HepG2 (cell line): ENCODE data around the gene TMEM250. TPM values are rescaled to one million over a fixed set of nuclear protein-coding genes. Genes with fewer than 3 reads are reported as not detected.

Experiments
- ATAC-seq: fragments of 200-7000 bp; cut with Tn5 transposase; 3 replicates; pipeline ENCODE4 v1.9.1; 2020; ENCODE audit warnings: mild to moderate bottlenecking, moderate library complexity
- BruUV-seq: library from RNA; stranded (reverse); fragments of 400-500 nt; replicated peaks from 2 replicates; lab custom pipeline; 2021; lab: Mats Ljungman, UMichigan
- CTCF ChIA-PET: fragments of 300-600 bp; formaldehyde crosslinking; extraction: SDS; loops from one replicate; lab custom pipeline; 2021; ENCODE audit warnings: low total read pairs, inconsistent platforms, low intra/inter-chr PET ratio; lab: Yijun Ruan, JAX
- POLR2A ChIA-PET: fragments of 350-600 bp; sonication (Branson Sonifier 250); formaldehyde crosslinking; loops from one replicate; lab custom pipeline; 2020; ENCODE audit warnings: antibody characterized with exemption, inconsistent platforms; lab: Yijun Ruan, JAX
- DNase-seq: peaks from one replicate; pipeline ENCODE4 v3.0.0-alpha.2; 2015; ENCODE audit warnings: low spot score
- FAIRE-seq: peaks from 3 replicates; lab custom pipeline; 2011; peaks lifted over from hg19 to GRCh38; lab: Jason Lieb, UNC
- H2AFZ ChIP-seq: one replicate; pipeline ENCODE4 v1.6.1; 2011; ENCODE audit warnings: low read length, inconsistent platforms
- H3K27ac ChIP-seq: fragments of 300-600 bp; 3 replicates; pipeline ENCODE4 v1.8.0; 2011; ENCODE audit warnings: mixed run types, mild to moderate bottlenecking, mixed read lengths, low read length, inconsistent platforms; ENCODE audit not compliant: insufficient read depth; ENCODE audit errors: extremely low read length
- H3K27me3 ChIP-seq, 2 experiments: fragments of 200-600 bp in 1 of 2; 2 replicates in 1 of 2; 3 replicates in 1 of 2; pipeline versions ENCODE4 v1.6.0 to v1.8.0; 2011; ENCODE audit warnings: low read length in 2 of 2, mild to moderate bottlenecking in 2 of 2, moderate library complexity in 2 of 2, inconsistent platforms in 1 of 2; ENCODE audit not compliant: insufficient read depth in 2 of 2, control insufficient read depth in 1 of 2
- H3K36me3 ChIP-seq, 2 experiments: fragments of 200-600 bp in 1 of 2; replicated peaks in 1 of 2; 2 replicates in 1 of 2; 3 replicates in 1 of 2; pipeline versions ENCODE4 v1.5.1 to v1.8.0; 2011; ENCODE audit warnings: low read length in 2 of 2, inconsistent platforms in 1 of 2; ENCODE audit not compliant: insufficient read depth in 2 of 2, control insufficient read depth in 1 of 2
- H3K4me1 ChIP-seq: 2 replicates; pipeline ENCODE4 v1.5.1; 2012; ENCODE audit warnings: low read length, inconsistent platforms; ENCODE audit not compliant: insufficient read depth
- H3K4me2 ChIP-seq: 2 replicates; pipeline ENCODE4 v1.6.0; 2011; ENCODE audit warnings: low read depth, low read length, inconsistent platforms
- H3K4me3 ChIP-seq, 3 experiments: fragments of 200-600 bp in 1 of 3; sonication (generic), shearing (Covaris generic) in 1 of 3; replicated peaks in 1 of 3; 2 replicates each; pipeline ENCODE4 v1.5.1; 2011 to 2016; ENCODE audit warnings: low read length in 3 of 3, inconsistent platforms in 2 of 3, low read depth in 2 of 3, mild to moderate bottlenecking in 2 of 3, control low read depth in 1 of 3, mixed read lengths in 1 of 3; ENCODE audit not compliant: insufficient read depth in 1 of 3
- H3K79me2 ChIP-seq: one replicate; pipeline ENCODE4 v1.6.1; 2011; ENCODE audit warnings: low read length, inconsistent platforms; ENCODE audit not compliant: insufficient read depth
- H3K9ac ChIP-seq: 2 replicates; pipeline ENCODE4 v1.6.0; 2011; ENCODE audit warnings: mild to moderate bottlenecking, low read depth, low read length, inconsistent platforms; ENCODE audit not compliant: insufficient read depth
- H3K9me3 ChIP-seq: 2 replicates; pipeline ENCODE4 v1.5.1; 2012; ENCODE audit warnings: mild to moderate bottlenecking, low read length
- H4K20me1 ChIP-seq: 2 replicates; pipeline ENCODE4 v1.6.0; 2011; ENCODE audit warnings: inconsistent platforms, mild to moderate bottlenecking, low read length, moderate library complexity; ENCODE audit not compliant: insufficient read depth
- EHMT2 ChIP-seq: fragments of 200-600 bp; sonication (generic); IDR thresholded peaks from 2 replicates; pipeline ENCODE4 v1.7.0; 2017; ENCODE audit warnings: antibody characterized with exemption, low read depth, low read length, borderline replicate concordance
- WGBS: methylation state at CpG from one replicate; pipeline ENCODE4 v1.1.6; 2017; ENCODE audit warnings: low lambda C conversion rate; 5-methylcytosine and 5-hydroxymethylcytosine counted together
- in situ Hi-C: cut with HindIII; loops from 2 replicates; pipeline ENCODE4 v1.10.0; 2017; ENCODE audit warnings: low pct_unique_long_range_greater_than_20kb; ENCODE audit not compliant: extremely low pct_ligation_motif_present
- intact Hi-C: fragments of 100-400 bp; cut with micrococcal nuclease; formaldehyde crosslinking; loops from one replicate; pipeline ENCODE4 v1.10.0; 2022; ENCODE audit not compliant: unreplicated experiment
- polyA plus RNA-seq, 8 experiments: library from polyadenylated mRNA; depleted of rRNA in 3 of 8; stranded (reverse) in 7 of 8; unstranded in 1 of 8; fragments of >200 nt; fragmentation: Illumina TruSeq in 4 of 8; extraction: Trizol in 4 of 8; gene quantifications; 2 replicates each; pipeline versions ENCODE4 v1.2.1 to v1.2.3, GENCODE V29; 2011 to 2016; ENCODE audit warnings: low read depth in 4 of 8, missing spikeins in 1 of 8, mixed read lengths in 1 of 8; ENCODE audit not compliant: insufficient read depth in 1 of 8
- total RNA-seq, 5 experiments: library from RNA; depleted of rRNA; stranded (reverse); fragments of >200 nt; fragmentation: Illumina TruSeq; extraction: Trizol; gene quantifications; 2 replicates each; pipeline ENCODE4 v1.2.3, GENCODE V29; 2016; ENCODE audit warnings: low read depth in 1 of 5
- TF ChIP-seq, protein P1 (sequence below): sonication (generic); formaldehyde crosslinking; IDR thresholded peaks from 2 replicates; pipeline ENCODE4 v1.4.0; 2020; ENCODE audit warnings: mild to moderate bottlenecking, missing genetic modification reagents, borderline replicate concordance

TMEM250 gene
- total and polyA plus RNA-seq, 2 of the 13 experiments (the other 11 are each of a cell fraction or from before 2014, with no cell fraction given) = 5.5 to 13.9 TPM

DNA sequence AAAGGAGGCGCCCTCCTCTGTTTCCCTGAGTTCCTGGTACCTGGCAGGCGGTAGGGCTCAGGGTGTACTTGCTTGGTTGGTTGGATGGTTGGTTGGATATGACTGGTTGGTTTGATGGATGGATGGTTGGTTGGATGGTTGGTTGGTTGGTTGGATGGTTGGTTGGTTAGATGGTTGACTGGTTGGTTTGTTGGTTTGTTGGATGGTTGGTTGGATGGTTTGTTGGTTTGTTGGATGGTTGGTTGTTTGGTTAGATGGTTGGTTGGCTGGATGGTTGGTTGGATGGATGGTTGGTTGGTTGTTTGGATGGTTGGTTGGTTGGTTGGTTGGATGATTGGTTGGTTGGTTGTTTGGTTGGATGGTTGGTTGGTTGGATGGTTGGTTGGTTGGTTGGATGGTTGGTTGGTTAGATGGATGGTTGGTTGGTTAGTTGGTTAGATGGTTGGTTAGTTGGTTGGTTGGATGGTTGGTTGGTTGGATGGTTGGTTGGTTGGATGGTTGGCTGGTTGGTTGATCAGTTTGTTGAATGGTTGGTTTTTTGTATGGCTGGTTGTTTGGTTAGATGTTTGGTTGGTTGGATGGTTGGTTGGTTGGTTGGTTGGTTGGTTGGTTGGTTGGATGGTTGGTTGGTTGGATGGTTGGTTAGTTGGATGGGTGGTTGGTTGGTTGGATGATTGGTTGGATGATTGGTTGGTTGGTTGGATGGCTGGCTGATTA lies 6.5 kb upstream of the TMEM250 start:
- Histone ChIP-seq H3K4me2 (no peak overlapping the region), H2AFZ (no peak overlapping the region), H3K4me3 (no peak overlapping the region), H4K20me1 (0 out of 2 replicates have a peak, but pooled peaks cover 2% of the 10 kb centered on the region), H3K79me2 (no peaks in the 10 kb centered on the region), H3K27ac (no peak overlapping the region), H3K9ac (no peak overlapping the region), H3K9me3 (peaks cover 6% of the 10 kb centered on the region; the same call in 1 of the 2 replicates), H3K27me3 (peaks cover 13 to 54% of the 10 kb centered on the region in 2 experiments), H3K4me1 (peaks cover 24% of the 10 kb centered on the region), H3K36me3 (no peaks in the 10 kb centered on the region)
- CTCF ChIA-PET = interaction anchor here (4.6 kb wide), 1 partner anchor 158 kb away, joined by 40 read pairs; no protein-coding TSS in a partner anchor
- intact Hi-C loops = no loop called here
- 28% methylated on average over 2 of the region's 2 CpGs for WGBS
- in situ Hi-C loops = loop anchor here (10.0 kb wide), 1 partner anchor 260 kb away; no protein-coding TSS in a partner anchor
- no TSS peak for BruUV-seq
- POLR2A ChIA-PET = no interaction called here
- 0 out of 2 replicates have a peak, but pooled peaks have one; percentile 56 for TF ChIP-seq EHMT2
- TF ChIP-seq, protein P1, sequence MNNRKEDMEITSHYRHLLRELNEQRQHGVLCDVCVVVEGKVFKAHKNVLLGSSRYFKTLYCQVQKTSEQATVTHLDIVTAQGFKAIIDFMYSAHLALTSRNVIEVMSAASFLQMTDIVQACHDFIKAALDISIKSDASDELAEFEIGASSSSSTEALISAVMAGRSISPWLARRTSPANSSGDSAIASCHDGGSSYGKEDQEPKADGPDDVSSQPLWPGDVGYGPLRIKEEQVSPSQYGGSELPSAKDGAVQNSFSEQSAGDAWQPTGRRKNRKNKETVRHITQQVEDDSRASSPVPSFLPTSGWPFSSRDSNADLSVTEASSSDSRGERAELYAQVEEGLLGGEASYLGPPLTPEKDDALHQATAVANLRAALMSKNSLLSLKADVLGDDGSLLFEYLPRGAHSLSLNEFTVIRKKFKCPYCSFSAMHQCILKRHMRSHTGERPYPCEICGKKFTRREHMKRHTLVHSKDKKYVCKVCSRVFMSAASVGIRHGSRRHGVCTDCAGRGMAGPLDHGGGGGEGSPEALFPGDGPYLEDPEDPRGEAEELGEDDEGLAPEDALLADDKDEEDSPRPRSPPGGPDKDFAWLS = no peak
- peak; percentile 28 for FAIRE-seq
- ATAC-seq = no peak
- no peak for DNase-seq
